ENCODE results near the gene G6PC1. TPM values are rescaled to one million over a fixed set of nuclear protein-coding genes. Genes with fewer than 3 reads are reported as not detected.

Gene G6PC1
- total RNA-seq, 2 donors from 2014 or later = not detected

DNA sequence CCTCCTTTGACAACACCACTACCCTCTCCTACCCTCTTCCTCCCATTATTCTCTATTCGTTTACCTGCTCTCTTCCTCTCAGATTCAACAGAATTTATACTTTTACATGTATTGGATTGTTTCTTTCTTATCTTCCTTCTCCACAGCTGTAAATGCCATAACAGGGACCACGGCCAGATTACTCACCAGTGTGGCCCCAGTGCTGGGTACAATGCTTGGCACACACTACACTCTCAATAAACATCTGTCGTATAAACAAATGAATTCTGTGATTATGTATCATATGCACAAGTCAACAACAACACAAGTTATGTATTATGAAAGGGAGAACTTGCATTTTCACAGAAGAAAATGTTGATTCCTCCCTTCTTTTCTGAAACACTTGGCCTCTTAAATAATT, 43.6 kb downstream of the G6PC1 start:
- H3K27me3 ChIP-seq (replicated peaks; ENCODE audit: insufficient read depth) = no peaks in the 10 kb centered on the region
- H3K9me3 ChIP-seq = no peaks in the 10 kb centered on the region
- no peak overlapping the region for H3K4me3 ChIP-seq
- intact Hi-C loops (cut with DNase I) = no loop called here
- no peak for DNase-seq (ENCODE audit: low spot score)
- TF ChIP-seq POLR2AphosphoS5 (IDR thresholded peaks at IDR 0.05) = no peak
- TF ChIP-seq, protein P1, sequence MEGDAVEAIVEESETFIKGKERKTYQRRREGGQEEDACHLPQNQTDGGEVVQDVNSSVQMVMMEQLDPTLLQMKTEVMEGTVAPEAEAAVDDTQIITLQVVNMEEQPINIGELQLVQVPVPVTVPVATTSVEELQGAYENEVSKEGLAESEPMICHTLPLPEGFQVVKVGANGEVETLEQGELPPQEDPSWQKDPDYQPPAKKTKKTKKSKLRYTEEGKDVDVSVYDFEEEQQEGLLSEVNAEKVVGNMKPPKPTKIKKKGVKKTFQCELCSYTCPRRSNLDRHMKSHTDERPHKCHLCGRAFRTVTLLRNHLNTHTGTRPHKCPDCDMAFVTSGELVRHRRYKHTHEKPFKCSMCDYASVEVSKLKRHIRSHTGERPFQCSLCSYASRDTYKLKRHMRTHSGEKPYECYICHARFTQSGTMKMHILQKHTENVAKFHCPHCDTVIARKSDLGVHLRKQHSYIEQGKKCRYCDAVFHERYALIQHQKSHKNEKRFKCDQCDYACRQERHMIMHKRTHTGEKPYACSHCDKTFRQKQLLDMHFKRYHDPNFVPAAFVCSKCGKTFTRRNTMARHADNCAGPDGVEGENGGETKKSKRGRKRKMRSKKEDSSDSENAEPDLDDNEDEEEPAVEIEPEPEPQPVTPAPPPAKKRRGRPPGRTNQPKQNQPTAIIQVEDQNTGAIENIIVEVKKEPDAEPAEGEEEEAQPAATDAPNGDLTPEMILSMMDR (IDR thresholded peaks at IDR 0.05) = no peak
- TF ChIP-seq POLR2A (IDR thresholded peaks at IDR 0.05) = no peak
- H3K36me3 ChIP-seq = no peaks in the 10 kb centered on the region
- 34% methylated on average over 3 of the region's 3 CpGs for WGBS
- H3K4me1 ChIP-seq (replicated peaks) = peaks cover 13% of the 10 kb centered on the region
- no peak overlapping the region for H3K27ac ChIP-seq

DNA sequence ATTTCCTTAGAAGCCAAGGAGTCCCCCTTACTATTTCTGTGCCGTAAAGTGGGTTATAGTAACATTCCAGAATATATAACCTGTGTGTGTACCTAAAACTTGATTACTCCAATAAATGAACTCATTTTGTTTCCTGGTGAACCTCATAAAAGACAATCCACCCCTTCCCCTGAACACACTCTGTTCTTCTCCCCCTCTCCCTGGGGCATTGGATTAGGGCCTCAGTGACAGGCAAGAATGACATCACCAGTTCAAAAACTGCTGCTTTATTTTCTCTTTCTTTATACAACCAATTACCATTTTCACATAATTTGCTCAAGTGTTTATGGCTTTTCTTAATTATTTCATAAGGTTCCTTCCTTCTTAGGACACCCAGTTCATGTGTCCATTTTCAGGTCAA, 46.2 kb downstream of the G6PC1 start:
- Histone ChIP-seq H3K27me3 (replicated peaks; ENCODE audit: insufficient read depth) (no peaks in the 10 kb centered on the region), H3K4me3 (no peak overlapping the region), H3K9me3 (no peaks in the 10 kb centered on the region), H3K36me3 (no peaks in the 10 kb centered on the region), H3K27ac (peak overlapping the region; percentile 50 to 63), H3K4me1 (replicated peaks) (peaks cover 13% of the 10 kb centered on the region)
- WGBS = 45% methylated on average over 1 of the region's 1 CpG
- DNase-seq (ENCODE audit: low spot score) = no peak
- TF ChIP-seq POLR2AphosphoS5 (IDR thresholded peaks at IDR 0.05) (peak; percentile 40), POLR2A (IDR thresholded peaks at IDR 0.05) (no peak)
- TF ChIP-seq, protein P1 (IDR thresholded peaks at IDR 0.05) = no peak
- intact Hi-C loops (cut with DNase I) = no loop called here

DNA sequence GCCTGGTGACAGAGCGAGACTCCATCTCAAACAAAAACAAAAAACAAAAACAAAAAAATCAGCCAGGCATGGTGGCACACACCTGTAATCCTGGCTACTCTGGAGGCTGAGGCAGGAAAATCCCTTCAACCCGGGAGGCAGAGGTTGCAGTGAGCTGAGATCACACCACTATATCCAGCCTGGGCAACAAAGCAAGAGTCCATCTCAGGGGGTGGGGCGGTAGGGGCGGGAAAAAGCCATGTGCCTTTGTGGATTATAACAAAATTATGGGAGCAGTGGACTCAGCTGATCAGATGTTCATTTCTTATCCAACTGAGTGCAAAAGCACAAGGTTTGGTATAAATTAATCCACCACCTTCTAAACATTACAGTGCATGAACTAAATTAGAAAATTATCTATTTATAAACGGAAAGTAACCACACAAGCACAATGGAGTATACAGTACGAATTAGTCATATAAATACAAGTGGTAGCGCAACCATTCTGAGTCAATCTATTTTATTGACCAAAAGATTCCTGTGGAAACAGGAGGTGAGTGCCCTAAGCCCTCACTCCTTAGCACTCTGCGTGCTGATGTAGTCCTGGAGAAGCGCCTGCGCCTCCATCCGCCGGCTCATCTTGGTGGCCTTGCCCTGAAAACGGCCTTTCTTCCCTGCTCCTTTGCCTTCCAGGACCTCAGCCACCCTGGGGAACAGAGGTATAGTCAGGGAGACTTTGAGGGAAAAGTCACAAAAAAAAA, 49.6 kb downstream of the G6PC1 start:
- Histone ChIP-seq H3K27ac (no peak overlapping the region), H3K36me3 (peaks cover 0 to 7% of the 10 kb centered on the region in 2 donors), H3K4me3 (no peak overlapping the region), H3K9me3 (no peaks in the 10 kb centered on the region), H3K27me3 (replicated peaks; ENCODE audit: insufficient read depth) (no peaks in the 10 kb centered on the region), H3K4me1 (replicated peaks) (peaks cover 8% of the 10 kb centered on the region)
- intact Hi-C loops (cut with DNase I) = no loop called here
- DNase-seq (ENCODE audit: low spot score) = no peak
- TF ChIP-seq POLR2AphosphoS5 (IDR thresholded peaks at IDR 0.05) (no peak), POLR2A (IDR thresholded peaks at IDR 0.05) (no peak)
- TF ChIP-seq, protein P1 (IDR thresholded peaks at IDR 0.05) = no peak
- 92% methylated on average over 13 of the region's 13 CpGs for WGBS

Small RNA genes within 50 kb of the gene (small RNA-seq; reads per million reads assigned to genes)
- gene RF00561 (0 reads per million in 2 donors), gene RNU6-287P (0 reads per million in 2 donors)

Other genes with a start within 250 kb of the G6PC1 start
- 10 to 100 TPM; 36.8 to 57.7 TPM for gene TUBG2, start 241.5 kb upstream of the G6PC1 start, total RNA-seq
- gene PLEKHH3, start 223.8 kb upstream of the G6PC1 start, total RNA-seq = 100 to 1,000 TPM in 1 of 2 donors, 10 to 100 TPM in 1; 87.4 to 102 TPM
- gene CCR10, start 219.0 kb upstream of the G6PC1 start, total RNA-seq = 1 to 10 TPM; 1.2 to 10.0 TPM
- gene CNTNAP1, start 218.3 kb upstream of the G6PC1 start, total RNA-seq = 1 to 10 TPM; 1.9 to 9.9 TPM
- gene EZH1, start 155.8 kb upstream of the G6PC1 start, total RNA-seq = 10 to 100 TPM; 28.5 to 61.2 TPM
- gene RAMP2, start 139.6 kb upstream of the G6PC1 start, total RNA-seq = 10 to 100 TPM; 16.3 TPM
- 10 to 100 TPM; 57.4 to 91.8 TPM for gene VPS25, start 127.3 kb upstream of the G6PC1 start, total RNA-seq
- 10 to 100 TPM; 24.7 to 28.9 TPM for gene WNK4, start 120.2 kb upstream of the G6PC1 start, total RNA-seq
- gene COA3, start 102.1 kb upstream of the G6PC1 start, total RNA-seq = 100 to 1,000 TPM in 1 of 2 donors, 10 to 100 TPM in 1; 70.4 to 167 TPM
- 1 to 10 TPM; 1.4 to 7.7 TPM for gene CNTD1, start 101.9 kb upstream of the G6PC1 start, total RNA-seq
- 100 to 1,000 TPM in 1 of 2 donors, 10 to 100 TPM in 1; 93.9 to 139 TPM for gene BECN1, start 76.5 kb upstream of the G6PC1 start, total RNA-seq
- 10 to 100 TPM; 68.5 to 71.1 TPM for gene PSME3, start 67.4 kb upstream of the G6PC1 start, total RNA-seq
- 1 to 10 TPM in 1 of 2 donors, under 1 TPM in 1; 0.27 to 4.9 TPM for gene AOC2, start 56.2 kb upstream of the G6PC1 start, total RNA-seq
- gene AOC3, start 49.6 kb upstream of the G6PC1 start, total RNA-seq = 10 to 100 TPM; 20.7 to 57.7 TPM
- gene AARSD1, start 63.7 kb downstream of the G6PC1 start, total RNA-seq = 10 to 100 TPM; 34.2 to 48.4 TPM
- 1 to 10 TPM; 3.4 to 3.9 TPM for gene PTGES3L, start 79.3 kb downstream of the G6PC1 start, total RNA-seq
- gene RUNDC1, start 79.8 kb downstream of the G6PC1 start, total RNA-seq = 10 to 100 TPM; 26.7 to 28.5 TPM
- 1,000 to 10,000 TPM in 1 of 2 donors, 100 to 1,000 TPM in 1; 571 to 1,082 TPM for gene RPL27, start 97.6 kb downstream of the G6PC1 start, total RNA-seq
- gene IFI35, start 106.0 kb downstream of the G6PC1 start, total RNA-seq = 10 to 100 TPM; 35.6 to 40.1 TPM
- 100 to 1,000 TPM in 1 of 2 donors, 10 to 100 TPM in 1; 89.1 to 255 TPM for gene VAT1, start 121.6 kb downstream of the G6PC1 start, total RNA-seq
- 1 to 10 TPM; 1.6 to 4.3 TPM for gene RND2, start 124.4 kb downstream of the G6PC1 start, total RNA-seq
- gene BRCA1, start 224.6 kb downstream of the G6PC1 start, total RNA-seq = 10 to 100 TPM in 1 of 2 donors, 1 to 10 TPM in 1; 9.1 to 12.8 TPM